ENCODE measurements around the gene WDFY4.

WDFY4 gene

GRCh38 chr10:48887982-48888381, 203.3 kb downstream of the WDFY4 start:
- no peak for DNase-seq

GRCh38 chr10:48890888-48891850, 206.5 kb downstream of the WDFY4 start:
- no peak for DNase-seq

- no peak for DNase-seq
Measured at GRCh38 chr10:48894911-48895802, 210.5 kb downstream of the WDFY4 start.

GRCh38 chr10:48895803-48896195, 211.1 kb downstream of the WDFY4 start:
- DNase-seq, result no peak

- no peak for DNase-seq
Measured at GRCh38 chr10:48896756-48897440, 212.2 kb downstream of the WDFY4 start.

GRCh38 chr10:48897441-48897790, 212.7 kb downstream of the WDFY4 start:
- no peak for DNase-seq

GRCh38 chr10:48898426-48898825, 213.8 kb downstream of the WDFY4 start:
- DNase-seq, result no peak

- no peak for DNase-seq
Measured at GRCh38 chr10:48899781-48900180, 215.1 kb downstream of the WDFY4 start.

- DNase-seq, result no peak
Measured at GRCh38 chr10:48900371-48900801, 215.7 kb downstream of the WDFY4 start.

- no peak for DNase-seq
Measured at GRCh38 chr10:48901319-48901718, 216.6 kb downstream of the WDFY4 start.

- DNase-seq, result no peak
Measured at GRCh38 chr10:48902096-48902495, 217.4 kb downstream of the WDFY4 start.

GRCh38 chr10:48903151-48903550, 218.5 kb downstream of the WDFY4 start:
- DNase-seq, result no peak

- no peak for DNase-seq
Measured at GRCh38 chr10:48904861-48905260, 220.2 kb downstream of the WDFY4 start.

GRCh38 chr10:48905311-48905710, 220.6 kb downstream of the WDFY4 start:
- DNase-seq, result no peak

GRCh38 chr10:48906841-48907240, 222.2 kb downstream of the WDFY4 start:
- DNase-seq, result no peak

GRCh38 chr10:48907730-48908129, 223.1 kb downstream of the WDFY4 start:
- DNase-seq, result no peak

- DNase-seq, result no peak
Measured at GRCh38 chr10:48910548-48910947, 225.9 kb downstream of the WDFY4 start.

GRCh38 chr10:48913674-48914073, 229.0 kb downstream of the WDFY4 start:
- DNase-seq, result no peak

GRCh38 chr10:48923748-48924147, 239.1 kb downstream of the WDFY4 start:
- DNase-seq, result no peak

GRCh38 chr10:48924988-48925387, 240.3 kb downstream of the WDFY4 start:
- DNase-seq, result no peak

GRCh38 chr10:48926255-48926654, 241.6 kb downstream of the WDFY4 start:
- no peak for DNase-seq

- DNase-seq, result no peak
Measured at GRCh38 chr10:48926764-48927540, 242.3 kb downstream of the WDFY4 start.
